Ectodermal cell (in vitro differentiated cells): Measurements from ENCODE around the gene MAP1LC3A.

Experiments used
- H3K27ac ChIP-seq: 2 replicates; pipeline ENCODE4 v1.7.0; 2013; ENCODE audit warnings: mild to moderate bottlenecking, low read depth, low read length; ENCODE audit not compliant: insufficient read depth, poor library complexity, severe bottlenecking
- H3K27me3 ChIP-seq: 2 replicates; pipeline ENCODE4 v1.7.0; 2013; ENCODE audit warnings: mild to moderate bottlenecking, low read length; ENCODE audit not compliant: insufficient read depth, control insufficient read depth, poor library complexity, severe bottlenecking
- H3K36me3 ChIP-seq: one replicate; pipeline ENCODE4 v1.7.0; 2013; ENCODE audit warnings: low read length; ENCODE audit not compliant: control insufficient read depth, insufficient read depth
- H3K4me1 ChIP-seq: one replicate; pipeline ENCODE4 v1.7.0; 2013; ENCODE audit warnings: low read length; ENCODE audit not compliant: control insufficient read depth, insufficient read depth
- H3K4me3 ChIP-seq: 2 replicates; pipeline ENCODE4 v1.7.0; 2013; ENCODE audit warnings: low read depth, low read length, control low read depth; ENCODE audit not compliant: insufficient read depth
- H3K9me3 ChIP-seq: 2 replicates; pipeline ENCODE4 v1.7.0; 2013; ENCODE audit warnings: mild to moderate bottlenecking, low read length, moderate library complexity; ENCODE audit not compliant: control insufficient read depth
- WGBS, 2 experiments: methylation state at CpG; one replicate each; pipeline ENCODE4 v1.1.7; 2013; ENCODE audit warnings: missing lambda C conversion rate in 2 of 2; 5-methylcytosine and 5-hydroxymethylcytosine counted together

Gene MAP1LC3A

DNA sequence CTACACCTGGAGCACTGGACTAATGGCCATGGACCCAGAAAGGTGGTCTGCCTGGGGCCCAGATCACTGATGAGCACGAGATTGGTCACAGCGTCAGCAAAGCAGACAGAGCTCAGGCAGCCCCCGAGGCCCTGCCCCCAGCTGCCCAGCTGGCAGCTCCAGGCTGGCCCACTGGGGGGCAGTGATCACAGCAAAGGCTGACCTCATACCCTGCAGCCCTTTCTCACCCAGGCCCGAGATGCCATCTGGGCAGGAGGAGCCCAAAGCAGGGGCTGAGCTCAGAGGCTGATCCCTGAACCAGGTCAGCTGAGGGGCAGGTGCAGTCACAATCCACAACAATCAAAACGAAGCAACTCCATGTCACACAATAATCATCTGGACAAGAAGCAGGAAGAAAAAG is 4.1 kb downstream of the MAP1LC3A start:
- peaks cover 10% of the 10 kb centered on the region for H3K27me3 ChIP-seq
- H3K27ac ChIP-seq = no peak overlapping the region
- no peaks in the 10 kb centered on the region for H3K36me3 ChIP-seq
- H3K4me3 ChIP-seq = no peak overlapping the region
- no peaks in the 10 kb centered on the region for H3K9me3 ChIP-seq
- 77% methylated on average over 4 to 5 of the region's 5 CpGs for WGBS, 2 experiments
- H3K4me1 ChIP-seq = no peaks in the 10 kb centered on the region

DNA sequence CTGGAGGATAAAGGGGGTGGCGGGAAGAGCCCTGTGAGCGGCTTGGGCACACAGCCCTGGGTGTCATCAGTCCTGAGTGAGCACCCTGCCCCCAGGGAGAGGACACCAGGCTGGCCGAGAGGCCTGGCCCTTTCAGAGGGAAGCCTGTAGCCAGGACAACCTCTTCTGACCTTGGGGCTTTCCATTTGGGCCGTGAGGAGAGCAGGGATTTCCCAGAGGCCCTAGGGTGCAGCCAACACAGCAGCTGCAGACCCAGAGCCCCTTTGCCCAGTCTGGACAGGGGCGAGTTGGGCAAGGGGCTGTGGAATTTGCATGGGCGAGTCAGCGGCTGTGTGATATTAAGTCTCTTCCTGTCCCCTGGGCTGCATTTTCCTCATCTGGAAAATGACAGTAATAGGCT is 6.3 kb downstream of the MAP1LC3A start:
- Histone ChIP-seq H3K27me3 (no peaks in the 10 kb centered on the region), H3K4me3 (no peak overlapping the region), H3K36me3 (no peaks in the 10 kb centered on the region), H3K4me1 (no peaks in the 10 kb centered on the region), H3K27ac (no peak overlapping the region), H3K9me3 (no peaks in the 10 kb centered on the region)
- WGBS, 2 experiments = 90 to 92% methylated on average over 7 of the region's 7 CpGs

GRCh38 chr20:34566978-34567891 is 8.7 kb downstream of the MAP1LC3A start:
- 90 to 92% methylated on average over 9 of the region's 9 CpGs for WGBS, 2 experiments
- H3K36me3 ChIP-seq = no peaks in the 10 kb centered on the region
- no peaks in the 10 kb centered on the region for H3K9me3 ChIP-seq
- H3K27ac ChIP-seq = no peak overlapping the region
- no peak overlapping the region for H3K4me3 ChIP-seq
- no peaks in the 10 kb centered on the region for H3K4me1 ChIP-seq
- H3K27me3 ChIP-seq = no peaks in the 10 kb centered on the region

GRCh38 chr20:34567892-34568865 is 9.7 kb downstream of the MAP1LC3A start:
- H3K36me3 ChIP-seq = no peaks in the 10 kb centered on the region
- H3K9me3 ChIP-seq = no peaks in the 10 kb centered on the region
- no peak overlapping the region for H3K4me3 ChIP-seq
- no peaks in the 10 kb centered on the region for H3K4me1 ChIP-seq
- H3K27me3 ChIP-seq = no peaks in the 10 kb centered on the region
- WGBS, 2 experiments = 84 to 85% methylated on average over 15 of the region's 15 CpGs
- H3K27ac ChIP-seq = no peak overlapping the region

DNA sequence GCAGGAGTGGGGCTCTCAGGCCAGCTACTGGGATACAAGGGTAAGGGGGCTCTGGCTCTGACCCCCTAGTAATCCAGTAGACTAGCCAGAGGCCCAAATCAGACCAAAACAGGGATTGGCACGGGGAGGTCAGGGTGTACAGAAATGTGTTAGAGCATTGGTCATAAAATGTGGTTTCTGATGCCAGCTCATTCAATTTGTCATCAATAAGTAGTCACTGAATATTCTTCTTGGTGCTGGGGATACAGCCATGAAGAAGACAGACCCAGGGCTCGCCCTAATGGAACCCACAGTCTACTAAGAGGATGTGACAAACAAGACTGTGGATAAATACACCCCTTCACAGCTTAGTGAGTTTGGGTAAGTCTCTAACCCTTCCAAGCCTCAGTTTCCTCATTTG is 11.1 kb downstream of the MAP1LC3A start:
- no peaks in the 10 kb centered on the region for H3K27me3 ChIP-seq
- no peaks in the 10 kb centered on the region for H3K4me1 ChIP-seq
- no peak overlapping the region for H3K27ac ChIP-seq
- peaks cover 4% of the 10 kb centered on the region for H3K36me3 ChIP-seq
- WGBS, 2 experiments = 92 to 100% methylated on average over 2 of the region's 2 CpGs
- H3K9me3 ChIP-seq = no peaks in the 10 kb centered on the region
- no peak overlapping the region for H3K4me3 ChIP-seq

DNA sequence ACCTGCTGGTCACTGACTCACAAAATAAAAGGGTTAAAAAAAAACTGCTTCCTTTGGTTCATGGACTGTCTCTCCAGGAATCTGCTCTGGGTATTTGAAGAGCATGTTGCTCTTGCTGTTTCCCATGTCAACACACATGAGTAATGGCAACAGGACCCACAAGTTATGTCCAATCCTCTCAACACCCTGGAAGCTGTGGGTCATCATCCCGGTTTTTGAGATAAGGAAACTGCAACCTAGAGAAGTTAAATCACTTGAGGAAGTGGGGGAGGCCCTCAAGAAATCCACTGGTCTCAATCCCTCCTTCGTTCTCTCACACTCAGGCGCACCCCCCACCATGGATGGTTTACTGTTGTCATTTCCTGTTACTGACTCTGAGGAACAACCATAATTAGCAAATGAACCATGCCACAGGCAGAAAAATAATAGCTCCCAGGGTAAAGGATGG is 12.4 kb downstream of the MAP1LC3A start:
- 88 to 93% methylated on average over 3 of the region's 3 CpGs for WGBS, 2 experiments
- H3K36me3 ChIP-seq = peaks cover 4% of the 10 kb centered on the region
- no peak overlapping the region for H3K27ac ChIP-seq
- H3K4me1 ChIP-seq = no peaks in the 10 kb centered on the region
- H3K27me3 ChIP-seq = no peaks in the 10 kb centered on the region
- no peak overlapping the region for H3K4me3 ChIP-seq
- no peaks in the 10 kb centered on the region for H3K9me3 ChIP-seq

GRCh38 chr20:34571753-34572152 is 13.2 kb downstream of the MAP1LC3A start:
- Histone ChIP-seq H3K4me3 (no peak overlapping the region), H3K27ac (no peak overlapping the region), H3K36me3 (peaks cover 4% of the 10 kb centered on the region), H3K9me3 (no peaks in the 10 kb centered on the region), H3K4me1 (no peaks in the 10 kb centered on the region), H3K27me3 (no peaks in the 10 kb centered on the region)
- WGBS, 2 experiments = 94 to 97% methylated on average over 4 to 5 of the region's 5 CpGs

DNA sequence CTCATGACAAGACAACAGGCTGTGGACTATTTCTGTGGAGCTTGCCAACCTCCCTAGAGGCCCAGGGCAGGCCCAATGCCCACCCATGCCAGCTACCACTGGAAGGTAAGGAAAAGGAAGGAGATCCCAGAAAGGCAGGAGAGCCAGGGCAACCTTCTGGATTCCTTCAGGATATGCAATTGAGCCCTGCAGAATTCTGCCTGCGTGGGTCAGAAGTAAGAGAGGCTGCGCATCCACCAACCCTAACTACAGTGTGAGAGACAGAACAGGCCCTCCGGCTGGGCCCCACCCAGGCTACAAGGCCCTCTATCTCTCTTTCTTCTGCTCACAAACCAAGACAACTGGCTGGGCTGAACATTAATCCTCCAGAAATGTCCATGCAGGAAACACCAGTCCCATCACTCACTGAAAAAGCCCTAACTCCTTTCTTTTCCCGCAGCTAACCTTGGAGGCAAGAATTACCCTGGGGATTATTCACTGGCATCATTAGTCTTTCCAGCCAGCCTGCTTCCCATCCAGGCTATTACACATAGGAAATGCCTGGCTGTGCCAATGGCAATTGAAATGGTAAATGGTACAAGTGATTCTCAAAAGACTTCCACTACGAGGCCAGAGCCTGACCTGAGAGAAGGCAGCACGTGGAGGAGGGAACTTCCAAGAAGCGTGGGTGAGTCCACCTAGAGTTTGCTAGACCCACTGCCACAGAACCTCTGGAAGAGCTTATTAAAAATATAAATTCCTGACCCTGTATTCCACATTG is 15.2 kb downstream of the MAP1LC3A start:
- H3K36me3 ChIP-seq = peaks cover 4% of the 10 kb centered on the region
- H3K4me3 ChIP-seq = no peak overlapping the region
- no peaks in the 10 kb centered on the region for H3K27me3 ChIP-seq
- H3K27ac ChIP-seq = no peak overlapping the region
- H3K9me3 ChIP-seq = no peaks in the 10 kb centered on the region
- no peaks in the 10 kb centered on the region for H3K4me1 ChIP-seq
- 93 to 94% methylated on average over 7 of the region's 7 CpGs for WGBS, 2 experiments

DNA sequence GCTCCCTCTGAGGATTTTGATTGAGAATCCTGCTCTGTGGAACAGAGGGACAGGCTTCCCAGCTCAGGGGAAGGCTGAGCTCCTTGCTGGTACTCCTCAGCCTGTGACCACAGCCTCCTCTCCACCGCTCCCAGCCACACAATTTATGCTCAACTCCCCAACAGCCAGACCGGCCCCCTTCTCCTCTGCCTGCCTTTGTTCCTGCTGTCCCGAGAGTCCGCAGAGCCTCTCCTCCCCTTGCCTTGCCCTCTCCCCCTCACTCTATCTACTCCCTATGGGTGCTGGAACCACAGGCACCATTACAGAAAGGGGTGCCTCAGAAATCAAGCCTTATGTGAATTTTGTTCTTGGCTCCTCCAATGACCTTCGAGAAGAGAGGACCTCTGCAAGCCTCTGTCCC is 15.9 kb downstream of the MAP1LC3A start:
- no peak overlapping the region for H3K27ac ChIP-seq
- H3K4me3 ChIP-seq = no peak overlapping the region
- no peaks in the 10 kb centered on the region for H3K27me3 ChIP-seq
- H3K36me3 ChIP-seq = peaks cover 4% of the 10 kb centered on the region
- WGBS, 2 experiments = 93 to 94% methylated on average over 5 of the region's 5 CpGs
- H3K9me3 ChIP-seq = no peaks in the 10 kb centered on the region
- H3K4me1 ChIP-seq = no peaks in the 10 kb centered on the region
